ENCODE measurements around the gene ABCG1.

- TF ChIP-seq CTCF (IDR thresholded peaks at IDR 0.05; ENCODE audit: insufficient read depth, low read depth, low read length) (no peak), EZH2 (IDR thresholded peaks at IDR 0.05; ENCODE audit: insufficient read depth, low read length) (no peak)
These were observed 73.0 kb downstream of the ABCG1 start for GRCh38 chr21:42291751-42292562.

Measured in astrocyte (in vitro differentiated cells and primary cell).